VCaP (cell line): Measurements from ENCODE around the gene CHEK1.
"Not testable (repeated sequence)": the region's sequence is repeated elsewhere in the genome, so short reads cannot be mapped to it uniquely, and the experiment has no call there.

Experiments
- H3K27ac ChIP-seq: fragments of 450-650 bp; 2 replicates; pipeline ENCODE4 v1.5.1; 2017
- TF ChIP-seq, protein P1 (sequence below): fragments of 450-650 bp; conservative IDR thresholded peaks from 2 replicates; pipeline ENCODE4 v1.5.1; 2017; ENCODE audit warnings: mild to moderate bottlenecking, moderate library complexity

Gene CHEK1

GRCh38 chr11:125624756-125625213 is at the start of gene CHEK1:
CHEK1 (plus strand) TSS chr11:125625163; CDS start chr11:125626769, 1,606 bp downstream.
- TF ChIP-seq, protein P1, sequence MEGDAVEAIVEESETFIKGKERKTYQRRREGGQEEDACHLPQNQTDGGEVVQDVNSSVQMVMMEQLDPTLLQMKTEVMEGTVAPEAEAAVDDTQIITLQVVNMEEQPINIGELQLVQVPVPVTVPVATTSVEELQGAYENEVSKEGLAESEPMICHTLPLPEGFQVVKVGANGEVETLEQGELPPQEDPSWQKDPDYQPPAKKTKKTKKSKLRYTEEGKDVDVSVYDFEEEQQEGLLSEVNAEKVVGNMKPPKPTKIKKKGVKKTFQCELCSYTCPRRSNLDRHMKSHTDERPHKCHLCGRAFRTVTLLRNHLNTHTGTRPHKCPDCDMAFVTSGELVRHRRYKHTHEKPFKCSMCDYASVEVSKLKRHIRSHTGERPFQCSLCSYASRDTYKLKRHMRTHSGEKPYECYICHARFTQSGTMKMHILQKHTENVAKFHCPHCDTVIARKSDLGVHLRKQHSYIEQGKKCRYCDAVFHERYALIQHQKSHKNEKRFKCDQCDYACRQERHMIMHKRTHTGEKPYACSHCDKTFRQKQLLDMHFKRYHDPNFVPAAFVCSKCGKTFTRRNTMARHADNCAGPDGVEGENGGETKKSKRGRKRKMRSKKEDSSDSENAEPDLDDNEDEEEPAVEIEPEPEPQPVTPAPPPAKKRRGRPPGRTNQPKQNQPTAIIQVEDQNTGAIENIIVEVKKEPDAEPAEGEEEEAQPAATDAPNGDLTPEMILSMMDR: no peak
- H3K27ac ChIP-seq: peak within 1 kb of the TSS; percentile 96

- not testable (repeated sequence) for H3K27ac ChIP-seq
Measured at GRCh38 chr11:125577181-125577580, 47.8 kb upstream of the CHEK1 start.

- no peak overlapping the region for H3K27ac ChIP-seq
- TF ChIP-seq, protein P1: no peak
Measured at GRCh38 chr11:125578783-125579182, 46.2 kb upstream of the CHEK1 start.

GRCh38 chr11:125579811-125580210 is 45.2 kb upstream of the CHEK1 start:
- TF ChIP-seq, protein P1: no peak
- no peak overlapping the region for H3K27ac ChIP-seq

DNA sequence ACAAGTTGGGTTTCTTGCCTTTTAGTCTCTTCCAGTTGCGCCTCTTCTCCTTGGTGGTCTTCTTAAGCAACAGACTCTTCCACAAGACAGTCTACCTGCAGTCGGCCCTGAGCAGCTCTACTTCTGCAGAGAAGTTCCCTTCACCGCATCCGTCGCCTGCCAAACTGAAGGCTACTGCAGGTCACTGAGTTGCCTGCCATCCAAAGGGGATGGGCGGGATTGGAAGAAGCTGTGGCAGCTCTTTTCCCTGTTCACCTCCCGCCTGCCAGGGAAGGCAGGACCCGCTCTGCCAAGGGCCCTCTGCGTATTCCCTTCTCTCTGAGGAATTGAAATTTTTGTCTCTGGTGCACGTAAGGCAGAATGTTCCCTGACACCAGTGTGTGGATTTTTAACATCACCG is 41.5 kb upstream of the CHEK1 start:
- TF ChIP-seq, protein P1: no peak
- H3K27ac ChIP-seq: no peak overlapping the region

DNA sequence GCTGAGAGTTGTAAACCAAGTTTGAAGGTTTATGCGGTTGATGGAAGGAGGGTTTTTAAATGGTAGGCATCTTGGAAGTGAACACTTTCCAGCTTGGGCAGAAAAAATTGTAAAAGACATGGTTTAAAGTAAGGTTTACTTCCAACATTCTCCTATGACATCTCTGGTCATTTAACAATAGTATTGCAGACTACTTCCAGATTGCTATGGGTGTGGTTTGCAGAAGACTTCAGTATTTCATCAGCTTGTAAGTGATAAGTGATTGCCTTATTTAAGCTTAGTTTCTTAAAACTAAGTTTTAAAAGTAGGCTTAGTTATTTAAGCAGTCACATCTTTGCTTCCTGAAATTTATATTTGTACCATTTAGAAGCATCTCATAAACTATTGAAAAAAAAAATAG is 39.5 kb upstream of the CHEK1 start:
- TF ChIP-seq, protein P1: no peak
- H3K27ac ChIP-seq: no peak overlapping the region

DNA sequence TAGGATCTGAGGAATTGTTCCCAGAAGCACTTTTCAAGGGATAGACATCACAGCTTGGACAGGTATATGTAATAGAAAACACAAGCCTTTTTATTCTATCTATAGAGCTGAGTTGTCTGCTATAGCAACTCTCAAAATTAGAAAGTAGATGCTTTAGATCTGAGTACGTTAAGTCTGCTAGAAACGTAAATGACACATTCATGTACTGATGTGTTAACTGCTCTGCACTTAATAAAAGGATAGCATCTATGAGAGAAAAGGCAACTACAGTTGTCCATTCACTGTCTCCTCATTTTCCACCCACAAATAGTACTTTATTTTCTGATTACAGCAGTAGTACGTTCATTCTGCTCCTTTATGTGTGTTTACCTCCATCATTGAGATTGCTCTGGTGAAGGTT is 38.3 kb upstream of the CHEK1 start:
- TF ChIP-seq, protein P1: no peak
- no peak overlapping the region for H3K27ac ChIP-seq

DNA sequence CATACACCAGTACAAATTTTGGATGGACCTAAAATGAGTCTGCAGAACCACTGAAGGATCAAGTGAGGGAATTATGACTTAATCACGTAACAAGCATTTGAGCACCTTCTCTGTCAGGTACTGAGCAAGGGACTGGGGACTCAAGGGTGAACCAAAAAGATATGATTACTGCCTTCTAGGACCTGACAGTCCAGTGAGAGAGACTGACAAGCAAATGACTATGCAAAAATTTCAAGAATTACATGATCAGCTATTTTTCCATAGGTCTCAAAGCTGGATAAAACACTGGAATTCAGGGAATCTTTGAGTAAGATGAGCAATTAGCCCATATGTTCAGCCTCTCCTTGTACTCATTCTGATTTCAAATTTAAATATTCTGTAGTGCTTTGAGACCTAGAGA is 37.5 kb upstream of the CHEK1 start:
- TF ChIP-seq, protein P1: no peak
- H3K27ac ChIP-seq: no peak overlapping the region
